Gastroesophageal sphincter (tissue), 3 donors: ENCODE measurements around the gene MRPS22.

Source experiments
- POLR2AphosphoS5 ChIP-seq: sonication (generic); formaldehyde crosslinking; IDR thresholded peaks from one replicate; pipeline ENCODE4 v1.6.1; 2017; ENCODE audit warnings: antibody characterized with exemption
- TF ChIP-seq, protein P1 (sequence below), 4 experiments: fragments of 200-600 bp in 2 of 4; fragments of 450-650 bp in 2 of 4; sonication (generic) in 1 of 4; IDR thresholded peaks; one replicate each; pipeline ENCODE4 v1.5.1; 2017 to 2019; ENCODE audit warnings: antibody characterized with exemption in 4 of 4, mild to moderate bottlenecking in 2 of 4, moderate library complexity in 2 of 4

DNA sequence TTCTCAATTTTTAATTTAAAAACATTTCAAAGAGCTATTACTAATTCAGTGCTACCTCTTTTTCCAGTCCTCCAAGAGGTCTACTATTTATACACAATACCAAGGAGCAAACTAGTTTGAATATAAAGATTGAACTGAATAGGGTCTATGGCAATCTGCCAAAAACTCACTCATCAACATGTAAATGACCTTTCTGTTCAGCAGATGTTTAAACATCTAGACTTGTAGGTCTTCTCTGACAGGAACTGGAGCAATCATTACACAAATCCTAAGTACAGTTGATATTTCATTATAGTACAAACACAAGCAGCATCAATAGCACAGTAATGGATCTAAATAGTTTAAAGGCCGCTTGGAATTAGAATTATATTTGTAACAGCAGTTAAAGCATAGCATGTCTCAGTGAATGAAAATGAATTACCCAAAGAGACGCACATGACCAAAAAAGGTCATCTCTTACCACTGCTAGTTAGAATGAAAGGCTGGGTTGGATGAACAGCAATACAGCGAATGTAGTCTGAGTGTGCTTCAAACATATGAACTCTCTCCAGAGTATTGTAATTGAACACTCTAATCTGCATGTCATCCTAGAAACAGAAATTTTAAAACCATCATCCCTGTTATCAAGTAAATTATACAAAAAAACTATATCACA is 34.9 kb downstream of the MRPS22 start:
- TF ChIP-seq, protein P1, sequence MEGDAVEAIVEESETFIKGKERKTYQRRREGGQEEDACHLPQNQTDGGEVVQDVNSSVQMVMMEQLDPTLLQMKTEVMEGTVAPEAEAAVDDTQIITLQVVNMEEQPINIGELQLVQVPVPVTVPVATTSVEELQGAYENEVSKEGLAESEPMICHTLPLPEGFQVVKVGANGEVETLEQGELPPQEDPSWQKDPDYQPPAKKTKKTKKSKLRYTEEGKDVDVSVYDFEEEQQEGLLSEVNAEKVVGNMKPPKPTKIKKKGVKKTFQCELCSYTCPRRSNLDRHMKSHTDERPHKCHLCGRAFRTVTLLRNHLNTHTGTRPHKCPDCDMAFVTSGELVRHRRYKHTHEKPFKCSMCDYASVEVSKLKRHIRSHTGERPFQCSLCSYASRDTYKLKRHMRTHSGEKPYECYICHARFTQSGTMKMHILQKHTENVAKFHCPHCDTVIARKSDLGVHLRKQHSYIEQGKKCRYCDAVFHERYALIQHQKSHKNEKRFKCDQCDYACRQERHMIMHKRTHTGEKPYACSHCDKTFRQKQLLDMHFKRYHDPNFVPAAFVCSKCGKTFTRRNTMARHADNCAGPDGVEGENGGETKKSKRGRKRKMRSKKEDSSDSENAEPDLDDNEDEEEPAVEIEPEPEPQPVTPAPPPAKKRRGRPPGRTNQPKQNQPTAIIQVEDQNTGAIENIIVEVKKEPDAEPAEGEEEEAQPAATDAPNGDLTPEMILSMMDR (IDR thresholded peaks at IDR 0.05), result no peak
- no peak for TF ChIP-seq POLR2AphosphoS5
